ENCODE results near the gene PLA2G2C.

The PLA2G2C gene

DNA sequence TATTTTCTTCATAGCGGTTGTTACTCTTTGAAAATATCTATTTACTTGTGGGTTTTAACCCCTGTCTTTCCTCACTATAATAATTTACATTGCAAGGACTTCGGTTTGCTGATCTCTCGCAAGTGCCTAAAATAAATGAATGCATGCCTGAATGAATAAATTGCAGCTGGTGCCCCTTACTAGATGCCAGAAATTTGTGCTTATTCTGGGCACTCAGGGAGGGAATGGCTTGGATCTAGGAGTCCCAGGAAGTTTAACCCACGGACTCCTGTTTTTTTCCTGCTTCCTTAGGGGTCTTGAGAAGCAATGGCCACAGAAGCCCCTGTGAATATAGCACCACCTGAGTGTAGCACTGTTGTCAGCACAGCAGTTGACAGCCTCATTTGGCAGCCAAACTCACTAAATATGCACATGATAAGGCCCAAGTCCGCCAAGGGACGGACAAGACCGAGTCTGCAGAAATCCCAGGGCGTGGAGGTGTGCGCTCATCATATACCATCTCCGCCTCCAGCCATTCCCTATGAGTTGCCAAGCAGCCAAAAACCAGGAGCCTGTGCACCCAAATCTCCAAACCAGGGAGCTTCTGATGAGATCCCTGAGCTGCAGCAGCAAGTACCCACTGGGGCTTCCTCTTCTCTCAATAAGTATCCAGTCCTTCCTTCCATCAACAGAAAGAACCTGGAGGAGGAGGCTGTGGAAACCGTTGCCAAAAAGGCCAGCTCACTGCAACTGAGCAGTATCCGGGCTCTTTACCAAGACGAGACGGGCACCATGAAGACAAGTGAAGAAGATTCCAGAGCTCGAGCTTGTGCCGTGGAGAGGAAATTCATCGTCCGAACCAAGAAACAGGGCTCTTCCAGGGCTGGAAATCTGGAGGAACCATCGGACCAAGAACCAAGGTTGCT lies 4.2 kb upstream of the PLA2G2C start:
- Histone ChIP-seq H3K4me3 (replicated peaks; ENCODE audit: insufficient read depth, low read length) (no peak overlapping the region), H3K27me3 (ENCODE audit: insufficient read depth, poor library complexity, severe bottlenecking) (no peaks in the 10 kb centered on the region), H3K27ac (replicated peaks) (no peak overlapping the region)
- no peak for DNase-seq (ENCODE audit: low read depth in 1 of 2, low spot score in 1 of 2)
- TF ChIP-seq, protein P1, sequence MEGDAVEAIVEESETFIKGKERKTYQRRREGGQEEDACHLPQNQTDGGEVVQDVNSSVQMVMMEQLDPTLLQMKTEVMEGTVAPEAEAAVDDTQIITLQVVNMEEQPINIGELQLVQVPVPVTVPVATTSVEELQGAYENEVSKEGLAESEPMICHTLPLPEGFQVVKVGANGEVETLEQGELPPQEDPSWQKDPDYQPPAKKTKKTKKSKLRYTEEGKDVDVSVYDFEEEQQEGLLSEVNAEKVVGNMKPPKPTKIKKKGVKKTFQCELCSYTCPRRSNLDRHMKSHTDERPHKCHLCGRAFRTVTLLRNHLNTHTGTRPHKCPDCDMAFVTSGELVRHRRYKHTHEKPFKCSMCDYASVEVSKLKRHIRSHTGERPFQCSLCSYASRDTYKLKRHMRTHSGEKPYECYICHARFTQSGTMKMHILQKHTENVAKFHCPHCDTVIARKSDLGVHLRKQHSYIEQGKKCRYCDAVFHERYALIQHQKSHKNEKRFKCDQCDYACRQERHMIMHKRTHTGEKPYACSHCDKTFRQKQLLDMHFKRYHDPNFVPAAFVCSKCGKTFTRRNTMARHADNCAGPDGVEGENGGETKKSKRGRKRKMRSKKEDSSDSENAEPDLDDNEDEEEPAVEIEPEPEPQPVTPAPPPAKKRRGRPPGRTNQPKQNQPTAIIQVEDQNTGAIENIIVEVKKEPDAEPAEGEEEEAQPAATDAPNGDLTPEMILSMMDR (IDR thresholded peaks at IDR 0.05; ENCODE audit: insufficient read depth, low read length) = no peak

DNA sequence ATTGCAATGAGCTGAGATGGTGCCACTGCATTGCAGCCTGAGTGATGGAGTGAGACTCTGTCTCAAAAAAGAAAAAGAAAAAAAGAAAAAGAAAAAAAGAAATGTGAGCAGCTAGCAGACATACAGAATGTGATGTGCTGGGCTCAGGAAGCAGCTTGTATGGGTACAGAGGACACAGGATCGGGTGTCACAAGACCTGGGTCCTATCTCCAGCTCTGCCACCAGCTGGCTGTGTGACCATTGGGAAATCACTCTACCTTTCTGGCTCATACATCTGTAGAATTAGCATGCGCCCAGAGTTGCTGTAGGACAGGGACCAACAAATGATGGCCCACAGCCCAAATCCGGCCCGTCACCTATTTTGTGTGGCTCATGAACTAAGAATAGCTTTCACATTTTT lies 3.3 kb upstream of the PLA2G2C start:
- no peak for DNase-seq (ENCODE audit: low read depth in 1 of 2, low spot score in 1 of 2)
- TF ChIP-seq, protein P2, sequence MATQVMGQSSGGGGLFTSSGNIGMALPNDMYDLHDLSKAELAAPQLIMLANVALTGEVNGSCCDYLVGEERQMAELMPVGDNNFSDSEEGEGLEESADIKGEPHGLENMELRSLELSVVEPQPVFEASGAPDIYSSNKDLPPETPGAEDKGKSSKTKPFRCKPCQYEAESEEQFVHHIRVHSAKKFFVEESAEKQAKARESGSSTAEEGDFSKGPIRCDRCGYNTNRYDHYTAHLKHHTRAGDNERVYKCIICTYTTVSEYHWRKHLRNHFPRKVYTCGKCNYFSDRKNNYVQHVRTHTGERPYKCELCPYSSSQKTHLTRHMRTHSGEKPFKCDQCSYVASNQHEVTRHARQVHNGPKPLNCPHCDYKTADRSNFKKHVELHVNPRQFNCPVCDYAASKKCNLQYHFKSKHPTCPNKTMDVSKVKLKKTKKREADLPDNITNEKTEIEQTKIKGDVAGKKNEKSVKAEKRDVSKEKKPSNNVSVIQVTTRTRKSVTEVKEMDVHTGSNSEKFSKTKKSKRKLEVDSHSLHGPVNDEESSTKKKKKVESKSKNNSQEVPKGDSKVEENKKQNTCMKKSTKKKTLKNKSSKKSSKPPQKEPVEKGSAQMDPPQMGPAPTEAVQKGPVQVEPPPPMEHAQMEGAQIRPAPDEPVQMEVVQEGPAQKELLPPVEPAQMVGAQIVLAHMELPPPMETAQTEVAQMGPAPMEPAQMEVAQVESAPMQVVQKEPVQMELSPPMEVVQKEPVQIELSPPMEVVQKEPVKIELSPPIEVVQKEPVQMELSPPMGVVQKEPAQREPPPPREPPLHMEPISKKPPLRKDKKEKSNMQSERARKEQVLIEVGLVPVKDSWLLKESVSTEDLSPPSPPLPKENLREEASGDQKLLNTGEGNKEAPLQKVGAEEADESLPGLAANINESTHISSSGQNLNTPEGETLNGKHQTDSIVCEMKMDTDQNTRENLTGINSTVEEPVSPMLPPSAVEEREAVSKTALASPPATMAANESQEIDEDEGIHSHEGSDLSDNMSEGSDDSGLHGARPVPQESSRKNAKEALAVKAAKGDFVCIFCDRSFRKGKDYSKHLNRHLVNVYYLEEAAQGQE (IDR thresholded peaks at IDR 0.05; ENCODE audit: insufficient replicate concordance, low read depth) = no peak
- TF ChIP-seq, protein P1 (IDR thresholded peaks at IDR 0.05; ENCODE audit: insufficient read depth, low read length) = no peak
- TF ChIP-seq GABPA (IDR thresholded peaks at IDR 0.05; ENCODE audit: low read depth) (no peak), SPI1 (IDR thresholded peaks at IDR 0.05; ENCODE audit: borderline replicate concordance, low read depth) (no peak), POLR2AphosphoS5 (IDR thresholded peaks at IDR 0.05; ENCODE audit: low read depth) (no peak)
- H3K4me3 ChIP-seq (replicated peaks; ENCODE audit: insufficient read depth, low read length) = no peak overlapping the region
- no peaks in the 10 kb centered on the region for H3K27me3 ChIP-seq (ENCODE audit: insufficient read depth, poor library complexity, severe bottlenecking)
- no peak overlapping the region for H3K27ac ChIP-seq (replicated peaks)

DNA sequence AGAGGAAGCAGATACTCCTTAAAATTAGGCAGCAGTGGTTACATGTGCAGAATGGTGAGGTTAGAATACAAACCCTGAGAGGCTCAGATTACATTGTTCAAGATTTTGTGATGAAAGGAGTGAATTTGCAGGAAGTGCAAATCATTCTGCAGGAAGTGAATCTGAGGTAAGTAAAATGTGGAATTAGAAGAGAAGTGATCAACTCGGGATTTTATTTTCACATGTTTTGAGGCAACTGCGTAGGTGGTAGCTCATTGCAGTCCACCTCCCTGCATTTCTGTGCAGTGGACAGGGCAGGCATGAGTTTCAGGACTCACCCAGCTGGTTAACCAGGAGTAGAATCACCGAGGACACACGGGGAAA lies 2.1 kb upstream of the PLA2G2C start:
- no peaks in the 10 kb centered on the region for H3K27me3 ChIP-seq (ENCODE audit: insufficient read depth, poor library complexity, severe bottlenecking)

DNA sequence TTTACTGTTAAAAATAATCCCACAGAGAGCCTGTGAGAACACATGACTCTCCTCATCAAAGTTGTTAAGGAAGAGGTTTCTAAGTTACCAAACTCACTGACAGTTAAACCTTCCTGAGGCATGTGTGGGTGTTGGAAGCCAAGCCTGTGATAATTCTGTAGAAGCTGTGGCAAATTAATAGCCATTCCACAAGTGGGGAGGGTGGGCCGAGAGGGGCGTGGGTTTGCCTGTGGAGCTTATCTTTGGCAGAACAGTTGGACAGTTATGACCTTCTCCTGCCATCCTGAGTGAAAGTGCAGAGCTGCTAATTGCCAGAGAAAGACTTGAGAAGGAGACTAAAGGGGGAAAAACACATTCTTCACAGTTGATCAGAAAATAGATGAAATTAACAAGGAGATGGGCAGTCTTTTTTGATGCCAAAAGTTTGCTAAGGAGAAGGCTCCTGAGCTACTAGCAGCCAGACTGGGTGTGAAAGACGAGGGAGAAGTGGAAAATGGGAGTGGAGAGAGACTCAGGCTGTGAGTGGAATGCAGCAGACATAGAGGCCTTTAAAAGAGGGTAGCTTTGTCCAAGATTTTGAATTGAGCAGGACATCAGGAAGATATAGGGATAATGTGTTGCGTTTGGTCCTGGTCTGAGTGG lies 1.6 kb upstream of the PLA2G2C start:
- H3K4me3 ChIP-seq (replicated peaks; ENCODE audit: insufficient read depth, low read length) = no peak overlapping the region
- TF ChIP-seq, protein P2 (IDR thresholded peaks at IDR 0.05; ENCODE audit: insufficient replicate concordance, low read depth) = no peak
- TF ChIP-seq GABPA (IDR thresholded peaks at IDR 0.05; ENCODE audit: low read depth) = no peak
- no peak for TF ChIP-seq POLR2AphosphoS5 (IDR thresholded peaks at IDR 0.05; ENCODE audit: low read depth)
- TF ChIP-seq, protein P1 (IDR thresholded peaks at IDR 0.05; ENCODE audit: insufficient read depth, low read length) = no peak
- TF ChIP-seq SPI1 (IDR thresholded peaks at IDR 0.05; ENCODE audit: borderline replicate concordance, low read depth) = no peak
- H3K27ac ChIP-seq (replicated peaks) = no peak overlapping the region
- H3K27me3 ChIP-seq (ENCODE audit: insufficient read depth, poor library complexity, severe bottlenecking) = no peaks in the 10 kb centered on the region
- no peak for DNase-seq (ENCODE audit: low read depth in 1 of 2, low spot score in 1 of 2)

More for the DNA sequence above, 2.1 kb upstream of the PLA2G2C start:
- Histone ChIP-seq H3K4me3 (replicated peaks; ENCODE audit: insufficient read depth, low read length) (no peak overlapping the region), H3K27ac (replicated peaks) (no peak overlapping the region)
- TF ChIP-seq, protein P2 (IDR thresholded peaks at IDR 0.05; ENCODE audit: insufficient replicate concordance, low read depth) = no peak
- no peak for DNase-seq (ENCODE audit: low read depth in 1 of 2, low spot score in 1 of 2)
